GM19328 (cell line): ENCODE measurements around the gene OPTC.

ENCODE experiments used
- ATAC-seq: cut with Tn5 transposase; IDR thresholded peaks from one replicate; pipeline ENCODE4 v1.9.1; 2021; ENCODE audit warnings: mild to moderate bottlenecking, moderate library complexity; ENCODE audit not compliant: unreplicated experiment

OPTC gene

GRCh38 chr1:203531063-203531462 lies 37.1 kb downstream of the OPTC start:
- ATAC-seq = no peak

GRCh38 chr1:203534012-203534411 lies 40.1 kb downstream of the OPTC start:
- ATAC-seq = no peak

DNA sequence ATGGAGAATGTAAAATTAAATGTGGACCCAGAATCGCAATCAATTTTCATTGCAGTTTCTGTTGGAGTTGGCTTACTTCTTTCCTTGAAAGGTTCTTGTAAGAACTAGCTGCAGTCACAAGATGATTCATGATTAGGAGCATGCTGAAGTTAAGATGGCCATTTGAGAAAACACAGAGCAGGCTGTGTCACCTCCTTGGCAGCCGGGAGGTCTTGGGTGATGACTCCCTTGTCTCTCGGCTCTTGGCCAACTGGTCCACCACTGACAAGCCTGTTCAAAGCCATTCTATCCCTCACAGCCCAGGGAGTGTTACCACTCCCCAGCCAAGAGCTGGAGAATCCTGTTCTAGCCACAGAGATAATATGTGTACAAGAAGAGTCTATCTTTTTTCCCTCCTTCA lies 40.6 kb downstream of the OPTC start:
- no peak for ATAC-seq

- no peak for ATAC-seq
These were observed 42.6 kb downstream of the OPTC start for GRCh38 chr1:203536575-203536974.

- ATAC-seq = no peak
These were observed 43.1 kb downstream of the OPTC start for GRCh38 chr1:203536980-203537455.

GRCh38 chr1:203537806-203538464 lies 44.0 kb downstream of the OPTC start:
- no peak for ATAC-seq

DNA sequence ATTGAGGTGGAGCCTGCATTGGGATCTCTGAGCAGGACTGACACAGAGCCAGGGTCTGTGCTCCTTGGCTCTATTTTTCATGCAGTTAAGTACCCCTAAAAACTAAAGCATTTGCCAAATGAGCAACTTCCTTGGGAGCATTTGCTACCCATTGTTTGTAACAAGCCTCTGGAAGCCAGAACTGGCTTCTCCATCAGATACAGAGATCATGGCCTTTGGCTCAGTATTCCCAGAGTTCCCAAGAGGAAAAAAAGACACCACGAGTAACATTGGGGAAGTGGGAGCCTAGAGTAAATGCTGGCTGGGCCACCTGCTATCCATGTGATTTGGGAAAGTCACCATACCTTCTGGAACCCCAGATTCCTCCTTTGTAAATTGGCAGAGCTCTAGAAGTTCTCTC lies 44.8 kb downstream of the OPTC start:
- no peak for ATAC-seq

DNA sequence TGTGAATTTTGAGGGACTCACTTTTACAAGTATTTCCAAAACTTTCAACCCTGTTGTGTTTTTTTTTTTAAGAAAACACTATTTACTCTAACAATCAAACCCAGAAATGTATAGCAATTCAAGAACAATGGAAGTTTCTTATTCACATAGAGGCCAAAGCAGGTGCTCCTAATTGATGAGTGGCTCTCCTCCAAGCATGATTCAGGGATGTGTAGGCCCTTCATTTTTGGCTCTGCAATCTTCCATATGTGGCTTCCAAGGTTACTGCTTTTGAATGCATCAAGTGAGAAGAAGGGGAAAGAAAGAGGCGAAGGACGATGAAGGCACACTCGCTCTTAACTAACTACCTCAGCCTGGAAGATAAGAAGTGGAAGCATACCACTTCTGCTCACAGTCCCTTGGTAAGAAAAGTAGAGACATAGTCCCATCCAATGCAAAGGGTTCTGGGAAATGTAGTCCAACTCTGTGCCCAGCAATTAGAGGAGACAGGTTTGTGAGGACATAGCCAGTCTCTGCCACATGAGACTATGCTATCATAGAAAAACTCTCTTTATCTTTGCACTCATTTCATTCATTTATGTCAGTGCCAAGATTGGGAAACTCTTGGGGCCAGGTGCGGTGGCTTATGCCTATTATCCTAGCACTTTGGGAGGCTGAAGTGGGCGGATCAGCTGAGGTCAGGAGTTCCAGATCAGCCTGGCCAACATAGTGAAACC lies 46.0 kb downstream of the OPTC start:
- no peak for ATAC-seq

- ATAC-seq = no peak
These were observed 50.5 kb downstream of the OPTC start for GRCh38 chr1:203544485-203544884.

GRCh38 chr1:203544978-203545816 lies 51.2 kb downstream of the OPTC start:
- no peak for ATAC-seq

- no peak for ATAC-seq
These were observed 52.3 kb downstream of the OPTC start for GRCh38 chr1:203546274-203546673.

GRCh38 chr1:203547147-203547546 lies 53.2 kb downstream of the OPTC start:
- ATAC-seq = no peak

- ATAC-seq = no peak
These were observed 53.9 kb downstream of the OPTC start for GRCh38 chr1:203547771-203548421.

GRCh38 chr1:203548892-203549291 lies 54.9 kb downstream of the OPTC start:
- no peak for ATAC-seq

GRCh38 chr1:203549309-203549708 lies 55.4 kb downstream of the OPTC start:
- no peak for ATAC-seq

DNA sequence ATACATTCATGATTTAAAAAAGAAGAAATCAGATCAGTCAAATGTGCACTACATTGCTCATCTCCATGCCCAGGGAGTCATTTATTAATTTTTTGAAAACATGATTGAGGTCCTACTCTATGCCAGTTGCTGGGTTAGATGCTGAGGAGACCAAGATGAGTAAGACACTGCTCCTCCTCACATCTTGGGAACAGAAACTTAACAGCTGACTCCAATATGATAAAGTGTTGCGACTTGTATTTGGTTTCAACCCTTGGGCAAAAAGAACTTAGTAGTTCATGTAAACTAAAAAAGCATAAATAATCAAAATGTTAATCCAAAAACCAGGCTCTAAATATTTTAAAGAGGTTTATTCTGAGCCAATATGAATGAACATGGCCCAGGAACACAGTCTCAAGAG lies 56.9 kb downstream of the OPTC start:
- no peak for ATAC-seq

GRCh38 chr1:203551550-203551949 lies 57.6 kb downstream of the OPTC start:
- ATAC-seq = no peak

DNA sequence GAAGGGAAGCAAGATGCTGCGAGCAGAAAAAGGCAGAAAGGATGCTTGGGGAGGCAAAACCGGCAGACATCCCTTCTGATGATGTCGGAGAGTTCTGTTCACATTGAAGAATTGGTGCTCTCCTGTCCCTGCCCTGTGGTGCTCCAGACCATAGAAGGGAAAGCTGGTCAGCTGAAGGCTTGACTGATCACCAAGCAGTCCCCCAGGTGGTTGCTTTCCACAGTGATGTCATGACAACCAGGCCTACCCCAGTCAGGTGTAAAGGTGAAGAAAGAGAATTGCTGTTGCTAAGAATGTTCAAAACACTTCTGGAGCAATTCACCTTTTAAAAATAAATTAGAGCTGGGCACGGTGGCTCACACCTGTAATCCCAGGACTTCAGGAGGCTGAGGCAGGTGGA lies 59.5 kb downstream of the OPTC start:
- no peak for ATAC-seq

DNA sequence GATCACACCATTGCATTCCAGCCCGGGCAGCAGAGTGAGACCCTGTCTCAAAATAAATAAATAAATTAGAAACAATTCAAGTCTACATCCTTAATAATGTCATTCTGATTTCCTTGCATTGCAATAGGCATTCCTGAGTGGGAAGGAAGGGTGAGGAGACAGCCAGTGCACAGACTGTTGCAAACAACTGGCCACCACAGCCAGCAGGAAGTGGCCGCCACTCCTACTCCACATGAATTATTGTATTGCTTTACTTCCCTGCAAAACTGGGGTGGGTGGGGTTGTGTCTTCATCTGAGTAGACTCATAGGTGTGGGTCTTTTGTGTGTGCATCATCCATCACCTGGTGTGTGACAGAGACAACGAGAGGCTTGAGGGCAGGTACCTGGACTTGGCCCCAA lies 60.1 kb downstream of the OPTC start:
- ATAC-seq = no peak

- no peak for ATAC-seq
These were observed 61.1 kb downstream of the OPTC start for GRCh38 chr1:203555076-203555475.

DNA sequence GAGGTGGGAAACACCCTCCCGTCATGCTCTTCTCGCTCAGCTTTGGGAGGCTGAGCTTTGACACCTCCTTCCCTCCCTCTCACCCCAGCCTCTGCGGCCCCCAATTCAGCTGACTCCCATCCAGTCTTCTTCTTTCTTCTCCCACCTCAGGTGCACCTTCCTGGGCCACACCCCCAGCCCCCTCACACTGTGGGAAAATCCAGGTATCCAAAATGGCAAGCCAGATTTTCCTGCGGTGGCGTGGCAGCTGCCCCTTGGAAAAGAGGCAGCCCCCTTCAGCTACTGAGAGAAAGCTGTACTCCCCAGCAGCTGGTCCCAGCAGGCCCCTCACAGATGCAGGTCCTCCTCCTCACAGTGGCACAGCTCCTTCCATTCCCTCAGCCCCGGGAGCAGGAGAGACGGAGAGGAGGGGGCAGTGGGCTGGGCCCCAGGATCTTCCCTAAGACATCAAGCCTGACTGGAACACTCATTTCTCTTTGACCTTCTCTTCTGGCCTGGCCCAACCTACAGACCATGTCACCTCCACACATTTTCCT lies 61.6 kb downstream of the OPTC start:
- ATAC-seq = no peak
